Mucosa of descending colon (tissue), 3 donors: Measurements from ENCODE around the gene LGALS7B. TPM values are rescaled to one million over a fixed set of nuclear protein-coding genes. Genes with fewer than 3 reads are reported as not detected.

Experiments
- ATAC-seq: fragments of 200-7000 bp; cut with Tn5 transposase; one replicate; pipeline ENCODE4 v1.9.1; 2020; ENCODE audit warnings: mild to moderate bottlenecking, moderate library complexity
- DNase-seq, 3 donors: peaks; one replicate each; pipeline ENCODE4 v3.0.0-alpha.2; 2020
- H3K36me3 ChIP-seq: fragments of 200-600 bp; one replicate; pipeline ENCODE4 v1.8.0; 2021; ENCODE audit warnings: low read depth, mild to moderate bottlenecking
- H3K4me1 ChIP-seq: fragments of 200-600 bp; one replicate; pipeline ENCODE4 v1.8.0; 2021; ENCODE audit warnings: low read depth, mild to moderate bottlenecking
- H3K4me3 ChIP-seq: fragments of 200-600 bp; one replicate; pipeline ENCODE4 v1.8.0; 2021; ENCODE audit warnings: mild to moderate bottlenecking
- H3K9me3 ChIP-seq: fragments of 200-600 bp; one replicate; pipeline ENCODE4 v1.8.0; 2021; ENCODE audit warnings: mild to moderate bottlenecking
- intact Hi-C, 2 donors: fragments of 100-400 bp; cut with DNase I in 1 of 2; cut with micrococcal nuclease in 1 of 2; formaldehyde crosslinking; loops; one replicate each; pipeline versions ENCODE4 v1.11.0 to v1.11.1; 2022; cut with DNase I, micrococcal nuclease
- long read RNA-seq, 2 donors: library from polyadenylated mRNA; unstranded; transcript quantifications; one replicate each; pipeline ENCODE4 v2.0.0, GENCODE V29; 2019 to 2021
- total RNA-seq, 3 donors: library from RNA; stranded (reverse); fragmentation: NEBNext Ultra II Directional in 2 of 3; extraction: Animal tissue kit (Norgen Biotek cat#: 25700) in 2 of 3; gene quantifications; one replicate each; pipeline versions ENCODE4 v1.2.1 to v1.2.4, GENCODE V29; 2021 to 2023
- TF ChIP-seq, protein P1 (sequence below): fragments of 200-600 bp; IDR thresholded peaks from one replicate; pipeline ENCODE4 v1.8.0; 2022; ENCODE audit warnings: antibody characterized with exemption, mild to moderate bottlenecking
- donor health status: DM: no; HTN: no; CAD: no; lungs with moderate emphysema.
- donor health status: DM: no; HTN: no; CAD: no.
- donor health status: DM: no; HTN: yes; CAD: no.

Gene LGALS7B
- not detected for total RNA-seq
- long read RNA-seq, donor 1 = 0 reads
- long read RNA-seq, donor 2 = 0 reads

DNA sequence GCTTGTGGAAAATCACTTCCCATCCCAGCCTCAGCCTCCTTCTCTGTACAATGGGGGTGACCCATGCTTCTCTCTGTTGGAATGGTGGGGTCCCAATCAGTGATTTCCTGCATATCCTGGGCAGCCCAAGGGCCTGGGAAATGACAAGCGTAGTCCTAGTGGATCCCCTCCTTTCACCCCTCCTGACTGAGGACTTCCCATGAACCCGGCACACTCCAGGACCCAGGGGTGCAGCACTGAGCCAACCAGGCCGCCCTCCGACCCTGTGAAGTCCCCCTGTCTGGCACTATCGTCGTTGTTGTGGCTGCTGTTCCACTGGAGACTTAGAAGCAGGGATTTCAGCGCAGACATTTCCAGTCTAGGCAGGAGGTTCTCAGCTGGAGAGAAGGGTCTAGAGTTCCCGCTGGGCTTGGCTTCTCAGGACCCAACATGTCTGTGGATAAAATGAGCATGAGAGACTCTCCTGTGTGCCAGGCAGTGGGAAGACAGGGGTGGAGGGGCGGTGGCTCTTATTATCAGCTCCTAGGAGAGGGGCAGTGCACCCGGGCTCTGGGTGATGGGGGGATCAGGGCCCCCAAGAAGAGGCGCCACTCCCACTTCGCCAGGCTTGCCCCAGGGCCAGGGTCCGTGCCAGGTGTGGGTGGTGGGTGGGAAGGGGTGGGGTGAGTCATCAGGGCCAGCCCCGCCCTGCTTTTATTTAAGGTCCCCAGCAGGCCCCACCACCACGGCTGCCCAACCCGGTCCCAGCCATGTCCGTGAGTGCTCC, at the start of gene LGALS7B:
TSS of gene LGALS7B (plus strand) at position 723 of the 766 bp plus-strand sequence. CDS start at position 750, 27 bp downstream.
- no peaks in the 10 kb centered on the region for H3K4me1 ChIP-seq
- H3K36me3 ChIP-seq = no peaks in the 10 kb centered on the region
- intact Hi-C loops = no loop called here
- no peak within 1 kb of the TSS for H3K4me3 ChIP-seq
- no peaks in the 10 kb centered on the region for H3K9me3 ChIP-seq
- no peak for ATAC-seq
- no peak for DNase-seq
- TF ChIP-seq, protein P1, sequence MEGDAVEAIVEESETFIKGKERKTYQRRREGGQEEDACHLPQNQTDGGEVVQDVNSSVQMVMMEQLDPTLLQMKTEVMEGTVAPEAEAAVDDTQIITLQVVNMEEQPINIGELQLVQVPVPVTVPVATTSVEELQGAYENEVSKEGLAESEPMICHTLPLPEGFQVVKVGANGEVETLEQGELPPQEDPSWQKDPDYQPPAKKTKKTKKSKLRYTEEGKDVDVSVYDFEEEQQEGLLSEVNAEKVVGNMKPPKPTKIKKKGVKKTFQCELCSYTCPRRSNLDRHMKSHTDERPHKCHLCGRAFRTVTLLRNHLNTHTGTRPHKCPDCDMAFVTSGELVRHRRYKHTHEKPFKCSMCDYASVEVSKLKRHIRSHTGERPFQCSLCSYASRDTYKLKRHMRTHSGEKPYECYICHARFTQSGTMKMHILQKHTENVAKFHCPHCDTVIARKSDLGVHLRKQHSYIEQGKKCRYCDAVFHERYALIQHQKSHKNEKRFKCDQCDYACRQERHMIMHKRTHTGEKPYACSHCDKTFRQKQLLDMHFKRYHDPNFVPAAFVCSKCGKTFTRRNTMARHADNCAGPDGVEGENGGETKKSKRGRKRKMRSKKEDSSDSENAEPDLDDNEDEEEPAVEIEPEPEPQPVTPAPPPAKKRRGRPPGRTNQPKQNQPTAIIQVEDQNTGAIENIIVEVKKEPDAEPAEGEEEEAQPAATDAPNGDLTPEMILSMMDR = no peak

- ATAC-seq = no peak
- intact Hi-C loops = no loop called here
- Histone ChIP-seq H3K4me3 (no peak overlapping the region), H3K9me3 (no peaks in the 10 kb centered on the region), H3K4me1 (peaks cover 1% of the 10 kb centered on the region), H3K36me3 (no peaks in the 10 kb centered on the region)
- no peak for DNase-seq
- TF ChIP-seq, protein P1 = no peak
Measured at GRCh38 chr19:38739440-38740256, 49.4 kb upstream of the LGALS7B start.

DNA sequence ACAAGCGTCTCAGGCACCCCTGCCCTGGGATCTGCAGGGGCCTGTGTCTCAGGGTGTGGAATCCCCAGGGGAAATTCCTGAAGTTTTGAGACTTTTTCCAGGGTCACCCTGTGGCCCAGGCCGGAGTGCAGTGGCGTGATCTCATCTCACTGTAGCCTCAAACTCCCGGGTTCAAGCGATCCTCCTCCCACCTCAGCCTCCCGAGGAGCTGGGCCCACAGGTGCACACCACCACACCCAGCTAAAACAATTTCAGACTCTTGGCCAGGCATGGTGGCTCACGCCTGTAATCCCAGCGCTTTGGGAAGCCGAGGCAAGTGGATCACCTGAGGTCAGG, 48.8 kb upstream of the LGALS7B start:
- H3K36me3 ChIP-seq = no peaks in the 10 kb centered on the region
- TF ChIP-seq, protein P1 = no peak
- H3K4me1 ChIP-seq = no peaks in the 10 kb centered on the region
- DNase-seq (no peak), ATAC-seq (no peak)
- intact Hi-C loops = no loop called here
- H3K9me3 ChIP-seq = no peaks in the 10 kb centered on the region
- no peak overlapping the region for H3K4me3 ChIP-seq

DNA sequence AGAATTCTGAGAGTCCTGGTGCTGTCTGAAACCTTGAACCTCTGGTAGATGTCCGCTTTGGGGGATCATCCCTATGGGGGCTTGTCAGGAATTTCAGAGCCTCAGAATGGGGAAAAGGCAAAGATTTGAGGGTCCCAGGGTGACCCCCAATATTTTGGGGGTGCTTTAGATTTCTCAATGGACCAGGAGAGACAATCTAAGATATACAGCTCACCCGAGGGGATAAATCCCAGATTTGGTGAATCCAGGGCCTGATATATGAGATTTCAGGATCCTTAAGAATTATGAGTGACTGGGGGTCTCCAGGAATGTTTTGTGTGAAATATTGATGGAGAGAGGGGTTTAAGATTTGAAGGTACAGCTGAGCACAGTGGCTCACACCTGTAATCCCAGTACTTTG, 48.1 kb upstream of the LGALS7B start:
- TF ChIP-seq, protein P1 = no peak
- no peaks in the 10 kb centered on the region for H3K36me3 ChIP-seq
- no peaks in the 10 kb centered on the region for H3K4me1 ChIP-seq
- intact Hi-C loops = no loop called here
- H3K4me3 ChIP-seq = no peak overlapping the region
- no peaks in the 10 kb centered on the region for H3K9me3 ChIP-seq
- DNase-seq (no peak), ATAC-seq (no peak)

GRCh38 chr19:38741670-38742069, 47.3 kb upstream of the LGALS7B start:
- no peaks in the 10 kb centered on the region for H3K4me1 ChIP-seq
- no peaks in the 10 kb centered on the region for H3K36me3 ChIP-seq
- H3K4me3 ChIP-seq = no peak overlapping the region
- intact Hi-C loops = no loop called here
- DNase-seq (no peak), ATAC-seq (no peak)
- H3K9me3 ChIP-seq = no peaks in the 10 kb centered on the region
- TF ChIP-seq, protein P1 = no peak
